ENCODE measurements around the gene PTPRM. TPM values are rescaled to one million over a fixed set of nuclear protein-coding genes. Genes with fewer than 3 reads are reported as not detected.

PTPRM gene
- total and polyA plus RNA-seq, 5 donors from 2014 or later: 1.1 to 4.6 (median 3.6) TPM

DNA sequence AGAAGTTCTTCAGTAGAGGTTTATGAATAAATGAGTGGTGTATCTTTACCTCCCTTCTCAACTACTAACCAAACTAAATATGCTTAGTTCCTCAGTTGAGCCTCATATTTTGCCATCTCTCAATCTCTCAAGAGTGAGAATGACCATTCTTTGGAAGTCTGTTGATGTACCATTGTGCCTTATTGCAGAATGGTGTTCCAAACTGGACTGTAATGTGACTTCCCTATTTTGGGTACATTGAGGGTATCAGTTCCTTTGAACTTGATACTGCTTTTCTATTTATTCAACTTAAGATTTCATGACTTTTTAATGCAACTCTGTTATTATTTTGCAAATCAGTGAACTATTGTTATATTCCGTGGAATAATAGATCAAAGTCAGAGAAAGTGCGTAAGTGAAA is 159.4 kb downstream of the PTPRM start:
- no peak for ATAC-seq (ENCODE audit: low read depth in 2 of 2)
- H3K27ac ChIP-seq (ENCODE audit: insufficient read depth, low read length, poor library complexity, severe bottlenecking): no peak overlapping the region
- no peak for DNase-seq

DNA sequence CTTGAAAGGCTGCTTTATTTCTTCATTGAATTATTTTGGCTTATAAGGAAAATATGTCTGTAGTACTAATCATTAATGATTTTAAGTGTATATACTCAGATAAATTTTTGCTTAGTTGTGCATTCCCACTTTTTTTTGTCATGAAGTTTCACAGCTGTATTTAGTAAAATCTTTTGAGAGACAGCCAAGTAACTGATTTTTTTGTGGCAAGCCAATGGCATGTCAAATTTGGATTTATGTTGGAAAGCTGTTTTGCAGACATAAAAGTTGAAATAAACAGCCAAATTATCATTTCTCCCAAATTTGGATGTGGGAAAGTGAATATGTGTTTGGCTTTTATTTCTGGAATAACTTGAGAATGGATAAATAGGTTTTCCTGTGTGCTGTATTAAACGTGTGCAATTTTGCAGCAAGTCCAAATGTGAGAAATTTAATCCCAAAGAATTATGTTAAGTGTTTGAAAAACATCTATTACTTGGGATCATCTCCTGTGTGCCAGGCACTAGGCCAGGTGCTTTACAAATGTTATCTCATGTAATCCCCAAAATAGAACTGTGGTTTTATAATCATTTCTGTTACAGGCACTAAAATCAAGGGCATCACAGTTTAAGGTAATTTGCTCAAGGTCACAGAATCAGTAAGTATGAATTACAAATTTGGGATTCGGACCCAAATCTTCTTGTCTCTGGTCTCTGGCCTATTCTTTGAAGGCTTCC is 160.4 kb downstream of the PTPRM start:
- ATAC-seq (ENCODE audit: low read depth in 2 of 2) (no peak), DNase-seq (no peak)
- Mint-ChIP-seq H3K27me3 (no peaks in the 10 kb centered on the region), H3K9me3 (peaks cover 0 to 5% (median 0%) of the 10 kb centered on the region in 7 donors), H3K4me1 (no peaks in the 10 kb centered on the region), H3K27ac (no peak overlapping the region), H3K36me3 (no peaks in the 10 kb centered on the region), H3K4me3 (no peak overlapping the region)
- Histone ChIP-seq H3K36me3 (ENCODE audit: control insufficient read depth, insufficient read depth, low read length) (no peaks in the 10 kb centered on the region), H3K4me3 (ENCODE audit: low read depth, low read length) (no peak overlapping the region), H3K4me1 (ENCODE audit: control insufficient read depth, insufficient read depth, low read length, poor library complexity, severe bottlenecking) (no peaks in the 10 kb centered on the region), H3K27me3 (ENCODE audit: control insufficient read depth, insufficient read depth, low read length) (no peaks in the 10 kb centered on the region), H3K9me3 (ENCODE audit: control insufficient read depth in 2 of 2, low read length in 2 of 2) (no peaks in the 10 kb centered on the region), H3K27ac (ENCODE audit: insufficient read depth, low read length, poor library complexity, severe bottlenecking) (no peak overlapping the region)

More for the DNA sequence above, 159.4 kb downstream of the PTPRM start:
- Mint-ChIP-seq H3K4me1 (no peaks in the 10 kb centered on the region), H3K27ac (no peak overlapping the region), H3K4me3 (no peak overlapping the region), H3K27me3 (no peaks in the 10 kb centered on the region), H3K9me3 (peaks cover 0 to 5% (median 2%) of the 10 kb centered on the region in 7 donors), H3K36me3 (no peaks in the 10 kb centered on the region)
- Histone ChIP-seq H3K4me3 (ENCODE audit: low read depth, low read length) (no peak overlapping the region), H3K27me3 (ENCODE audit: control insufficient read depth, insufficient read depth, low read length) (no peaks in the 10 kb centered on the region), H3K36me3 (ENCODE audit: control insufficient read depth, insufficient read depth, low read length) (no peaks in the 10 kb centered on the region), H3K9me3 (ENCODE audit: control insufficient read depth in 2 of 2, low read length in 2 of 2) (no peaks in the 10 kb centered on the region), H3K4me1 (ENCODE audit: control insufficient read depth, insufficient read depth, low read length, poor library complexity, severe bottlenecking) (no peaks in the 10 kb centered on the region)

DNA sequence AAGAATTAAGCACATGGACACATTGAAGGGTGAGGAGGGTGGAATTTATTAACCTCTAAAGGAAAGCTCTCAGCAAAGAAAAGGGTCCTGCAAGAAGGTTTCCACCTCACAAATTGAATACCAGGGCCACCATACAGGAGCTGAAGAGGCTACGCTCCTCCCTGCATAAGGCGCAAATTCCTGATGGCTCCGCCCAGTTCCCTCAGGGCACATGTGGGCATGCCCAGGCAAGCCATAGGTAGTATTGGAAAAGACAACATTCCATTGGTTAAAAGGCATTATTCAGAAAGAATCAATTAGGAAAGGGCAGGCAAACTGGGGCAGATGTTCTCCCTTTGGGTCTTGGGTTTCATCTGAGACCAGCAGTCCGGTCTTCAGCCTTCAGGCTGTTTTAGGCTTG is 161.2 kb downstream of the PTPRM start:
- no peaks in the 10 kb centered on the region for H3K27me3 Mint-ChIP-seq
- no peak for ATAC-seq (ENCODE audit: low read depth in 2 of 2)
- H3K4me3 Mint-ChIP-seq: no peak overlapping the region
- no peaks in the 10 kb centered on the region for H3K4me1 ChIP-seq (ENCODE audit: control insufficient read depth, insufficient read depth, low read length, poor library complexity, severe bottlenecking)
- H3K27ac Mint-ChIP-seq: no peak overlapping the region
- no peaks in the 10 kb centered on the region for H3K4me1 Mint-ChIP-seq
- H3K9me3 ChIP-seq (ENCODE audit: control insufficient read depth in 2 of 2, low read length in 2 of 2): no peaks in the 10 kb centered on the region
- no peak overlapping the region for H3K27ac ChIP-seq (ENCODE audit: insufficient read depth, low read length, poor library complexity, severe bottlenecking)
- no peaks in the 10 kb centered on the region for H3K36me3 ChIP-seq (ENCODE audit: control insufficient read depth, insufficient read depth, low read length)
- no peaks in the 10 kb centered on the region for H3K27me3 ChIP-seq (ENCODE audit: control insufficient read depth, insufficient read depth, low read length)
- no peak overlapping the region for H3K4me3 ChIP-seq (ENCODE audit: low read depth, low read length)
- H3K9me3 Mint-ChIP-seq: peaks cover 0 to 5% (median 0%) of the 10 kb centered on the region in 7 donors
- no peaks in the 10 kb centered on the region for H3K36me3 Mint-ChIP-seq
- no peak for DNase-seq

DNA sequence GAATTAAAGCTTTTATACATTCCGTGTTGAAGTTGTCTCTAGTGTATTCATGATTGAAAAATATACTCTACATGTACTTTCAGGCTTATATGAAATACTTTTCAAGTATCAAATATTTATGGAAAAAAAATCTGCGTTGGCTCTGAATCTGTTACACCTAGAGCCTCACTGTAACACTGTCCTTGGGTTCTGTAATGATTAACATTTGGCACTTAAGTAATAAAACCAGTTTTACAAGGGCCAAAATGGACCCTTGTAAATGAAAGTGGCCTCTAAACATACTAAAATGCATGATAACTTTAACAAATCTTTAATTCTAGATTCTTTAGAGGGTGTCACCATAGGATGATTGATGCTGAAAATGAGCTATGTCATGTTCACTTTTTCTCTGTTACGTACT is 162.8 kb downstream of the PTPRM start:
- no peak overlapping the region for H3K27ac Mint-ChIP-seq
- Histone ChIP-seq H3K9me3 (ENCODE audit: control insufficient read depth in 2 of 2, low read length in 2 of 2) (no peaks in the 10 kb centered on the region), H3K4me3 (ENCODE audit: low read depth, low read length) (no peak overlapping the region), H3K27ac (ENCODE audit: insufficient read depth, low read length, poor library complexity, severe bottlenecking) (no peak overlapping the region), H3K36me3 (ENCODE audit: control insufficient read depth, insufficient read depth, low read length) (no peaks in the 10 kb centered on the region), H3K4me1 (ENCODE audit: control insufficient read depth, insufficient read depth, low read length, poor library complexity, severe bottlenecking) (no peaks in the 10 kb centered on the region), H3K27me3 (ENCODE audit: control insufficient read depth, insufficient read depth, low read length) (no peaks in the 10 kb centered on the region)
- no peak for DNase-seq
- H3K36me3 Mint-ChIP-seq: no peaks in the 10 kb centered on the region
- H3K4me1 Mint-ChIP-seq: no peaks in the 10 kb centered on the region
- no peaks in the 10 kb centered on the region for H3K27me3 Mint-ChIP-seq
- no peak overlapping the region for H3K4me3 Mint-ChIP-seq
- ATAC-seq (ENCODE audit: low read depth in 2 of 2): no peak
- peaks cover 0 to 10% (median 0%) of the 10 kb centered on the region in 7 donors for H3K9me3 Mint-ChIP-seq

DNA sequence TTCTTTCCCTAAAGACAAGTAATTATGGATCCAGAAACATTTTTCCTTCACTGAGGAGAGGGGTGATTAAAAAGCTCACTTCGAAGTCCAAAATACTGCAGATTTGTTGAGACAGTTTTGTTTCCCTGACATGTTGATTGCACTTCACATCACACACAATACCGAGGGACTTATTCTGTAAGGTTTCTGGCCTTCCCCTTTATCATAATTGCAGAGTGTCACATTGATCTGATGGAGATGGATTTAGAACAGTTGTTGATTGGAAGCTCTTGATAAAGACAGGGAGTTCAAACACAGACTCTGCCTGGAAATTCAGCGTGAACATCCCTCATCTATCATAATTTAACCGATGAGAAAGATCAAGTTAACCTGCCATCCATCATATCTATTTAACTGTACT is 163.6 kb downstream of the PTPRM start:
- Mint-ChIP-seq H3K4me1 (no peaks in the 10 kb centered on the region), H3K27me3 (no peaks in the 10 kb centered on the region), H3K4me3 (no peak overlapping the region), H3K36me3 (no peaks in the 10 kb centered on the region), H3K9me3 (peaks cover 0 to 10% (median 0%) of the 10 kb centered on the region in 7 donors), H3K27ac (no peak overlapping the region)
- H3K4me1 ChIP-seq (ENCODE audit: control insufficient read depth, insufficient read depth, low read length, poor library complexity, severe bottlenecking): no peaks in the 10 kb centered on the region
- no peak overlapping the region for H3K4me3 ChIP-seq (ENCODE audit: low read depth, low read length)
- H3K9me3 ChIP-seq (ENCODE audit: control insufficient read depth in 2 of 2, low read length in 2 of 2): no peaks in the 10 kb centered on the region
- no peak overlapping the region for H3K27ac ChIP-seq (ENCODE audit: insufficient read depth, low read length, poor library complexity, severe bottlenecking)
- no peak for DNase-seq
- no peaks in the 10 kb centered on the region for H3K27me3 ChIP-seq (ENCODE audit: control insufficient read depth, insufficient read depth, low read length)
- ATAC-seq (ENCODE audit: low read depth in 2 of 2): no peak
- no peaks in the 10 kb centered on the region for H3K36me3 ChIP-seq (ENCODE audit: control insufficient read depth, insufficient read depth, low read length)

DNA sequence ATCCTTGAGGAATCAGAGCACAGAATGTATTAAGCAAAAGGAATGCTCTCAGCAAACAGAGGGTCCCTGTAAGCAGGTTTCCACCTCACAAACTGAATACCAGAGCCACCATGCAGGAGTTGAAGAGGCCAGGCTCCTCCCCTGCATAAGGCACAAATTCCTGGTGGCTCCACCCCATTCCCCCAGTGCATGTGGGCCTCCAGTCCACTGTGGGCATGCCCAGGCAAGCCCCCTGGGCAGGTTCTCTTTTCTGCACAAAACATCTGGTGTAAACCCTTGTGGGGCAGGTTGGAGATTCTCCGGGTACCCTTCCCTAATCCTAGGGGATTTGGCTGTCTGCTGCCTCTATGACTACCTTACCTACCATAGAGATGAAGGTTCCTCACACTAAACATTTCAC is 166.5 kb downstream of the PTPRM start:
- Histone ChIP-seq H3K9me3 (ENCODE audit: control insufficient read depth in 2 of 2, low read length in 2 of 2) (no peaks in the 10 kb centered on the region), H3K36me3 (ENCODE audit: control insufficient read depth, insufficient read depth, low read length) (no peaks in the 10 kb centered on the region)
- H3K27me3 Mint-ChIP-seq: no peaks in the 10 kb centered on the region

DNA sequence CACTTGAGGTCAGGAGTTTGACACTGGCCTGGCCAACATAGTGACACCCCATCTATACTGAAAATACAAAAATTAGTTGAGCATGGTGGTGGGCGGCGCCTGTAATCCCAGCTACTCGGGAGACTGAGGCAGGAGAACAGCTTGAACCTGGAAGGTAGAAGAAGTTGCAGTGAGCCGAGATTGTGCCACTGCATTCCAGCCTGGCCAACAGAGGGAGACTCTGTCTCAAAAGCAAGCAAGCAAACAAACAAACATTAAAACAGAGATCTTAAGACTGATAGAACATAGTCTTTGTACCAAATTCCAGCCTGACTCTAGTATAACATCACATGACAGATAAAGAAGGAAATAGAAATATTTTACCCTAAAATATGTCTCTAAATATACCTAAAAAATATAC is 168.1 kb downstream of the PTPRM start:
- Mint-ChIP-seq H3K27ac (no peak overlapping the region), H3K4me1 (no peaks in the 10 kb centered on the region), H3K9me3 (peaks cover 0 to 10% (median 1%) of the 10 kb centered on the region in 7 donors), H3K4me3 (no peak overlapping the region), H3K36me3 (peaks cover 3% of the 10 kb centered on the region), H3K27me3 (no peaks in the 10 kb centered on the region)
- H3K9me3 ChIP-seq (ENCODE audit: control insufficient read depth in 2 of 2, low read length in 2 of 2): no peaks in the 10 kb centered on the region
- no peak overlapping the region for H3K27ac ChIP-seq (ENCODE audit: insufficient read depth, low read length, poor library complexity, severe bottlenecking)
- H3K36me3 ChIP-seq (ENCODE audit: control insufficient read depth, insufficient read depth, low read length): no peaks in the 10 kb centered on the region
- no peaks in the 10 kb centered on the region for H3K27me3 ChIP-seq (ENCODE audit: control insufficient read depth, insufficient read depth, low read length)
- DNase-seq: no peak
- no peak overlapping the region for H3K4me3 ChIP-seq (ENCODE audit: low read depth, low read length)
- no peaks in the 10 kb centered on the region for H3K4me1 ChIP-seq (ENCODE audit: control insufficient read depth, insufficient read depth, low read length, poor library complexity, severe bottlenecking)
- ATAC-seq (ENCODE audit: low read depth in 2 of 2): no peak

More for the DNA sequence above, 166.5 kb downstream of the PTPRM start:
- Mint-ChIP-seq H3K4me3 (no peak overlapping the region), H3K36me3 (peaks cover 3% of the 10 kb centered on the region), H3K4me1 (no peaks in the 10 kb centered on the region), H3K27ac (no peak overlapping the region), H3K9me3 (peaks cover 0 to 10% (median 1%) of the 10 kb centered on the region in 7 donors)
- Histone ChIP-seq H3K4me3 (ENCODE audit: low read depth, low read length) (no peak overlapping the region), H3K27me3 (ENCODE audit: control insufficient read depth, insufficient read depth, low read length) (no peaks in the 10 kb centered on the region), H3K27ac (ENCODE audit: insufficient read depth, low read length, poor library complexity, severe bottlenecking) (no peak overlapping the region), H3K4me1 (ENCODE audit: control insufficient read depth, insufficient read depth, low read length, poor library complexity, severe bottlenecking) (no peaks in the 10 kb centered on the region)
- ATAC-seq (ENCODE audit: low read depth in 2 of 2) (no peak), DNase-seq (no peak)

DNA sequence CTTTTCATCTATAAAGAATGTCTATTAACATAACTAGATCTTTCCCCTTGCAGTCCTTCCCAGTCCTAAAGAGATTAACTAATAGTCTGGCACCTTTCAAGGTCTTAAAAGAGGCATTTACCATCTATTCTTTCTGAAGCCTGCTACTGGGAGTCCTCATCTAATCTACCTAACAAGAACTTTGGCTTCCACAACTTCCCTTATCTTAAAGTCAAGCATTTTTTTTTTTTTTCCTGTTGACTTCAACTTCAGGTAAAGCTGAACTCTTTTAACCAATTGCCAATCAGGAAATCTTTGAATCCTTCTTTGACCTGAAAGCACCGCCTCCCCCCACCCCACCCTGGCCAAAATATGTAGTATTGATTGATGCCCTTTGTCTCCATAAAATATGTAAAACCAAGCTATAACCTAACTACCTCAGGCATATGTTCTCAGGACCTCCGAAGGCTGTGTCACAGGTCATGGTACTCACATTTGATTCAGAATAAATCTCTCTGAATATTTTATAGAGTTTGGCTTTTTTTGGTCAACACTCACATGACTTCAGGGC is 168.6 kb downstream of the PTPRM start:
- no peak for ATAC-seq (ENCODE audit: low read depth in 2 of 2)
- peaks cover 3% of the 10 kb centered on the region for H3K36me3 Mint-ChIP-seq
- H3K4me1 ChIP-seq (ENCODE audit: control insufficient read depth, insufficient read depth, low read length, poor library complexity, severe bottlenecking): no peaks in the 10 kb centered on the region

More for the DNA sequence above, 168.6 kb downstream of the PTPRM start:
- H3K4me3 Mint-ChIP-seq: no peak overlapping the region
- Histone ChIP-seq H3K9me3 (ENCODE audit: control insufficient read depth in 2 of 2, low read length in 2 of 2) (no peaks in the 10 kb centered on the region), H3K4me3 (ENCODE audit: low read depth, low read length) (no peak overlapping the region), H3K36me3 (ENCODE audit: control insufficient read depth, insufficient read depth, low read length) (no peaks in the 10 kb centered on the region), H3K27ac (ENCODE audit: insufficient read depth, low read length, poor library complexity, severe bottlenecking) (no peak overlapping the region), H3K27me3 (ENCODE audit: control insufficient read depth, insufficient read depth, low read length) (no peaks in the 10 kb centered on the region)
- H3K27ac Mint-ChIP-seq: no peak overlapping the region
- no peaks in the 10 kb centered on the region for H3K27me3 Mint-ChIP-seq
- no peak for DNase-seq
- no peaks in the 10 kb centered on the region for H3K4me1 Mint-ChIP-seq
- peaks cover 0 to 10% (median 1%) of the 10 kb centered on the region in 7 donors for H3K9me3 Mint-ChIP-seq
